GM12872 (cell line): ENCODE results near the gene CCSER2.

ENCODE experiments used
- CTCF ChIP-seq: IDR thresholded peaks from 3 replicates; pipeline ENCODE4 v1.5.1; 2011; ENCODE audit warnings: low read depth, mild to moderate bottlenecking, low read length, moderate library complexity; ENCODE audit not compliant: insufficient read depth

The CCSER2 gene

GRCh38 chr10:84317174-84317573 is 11.2 kb upstream of the CCSER2 start:
- TF ChIP-seq CTCF = no peak

- no peak for TF ChIP-seq CTCF
Measured at GRCh38 chr10:84321902-84322301, 6.5 kb upstream of the CCSER2 start.

GRCh38 chr10:84329196-84329611 is 815 bp downstream of the CCSER2 start:
- no peak for TF ChIP-seq CTCF

GRCh38 chr10:84329986-84330651 is 1.7 kb downstream of the CCSER2 start:
- no peak for TF ChIP-seq CTCF

GRCh38 chr10:84331091-84331490 is 2.7 kb downstream of the CCSER2 start:
- no peak for TF ChIP-seq CTCF

- no peak for TF ChIP-seq CTCF
Measured at GRCh38 chr10:84333864-84334451, 5.6 kb downstream of the CCSER2 start.

- TF ChIP-seq CTCF = no peak
Measured at GRCh38 chr10:84334811-84335210, 6.4 kb downstream of the CCSER2 start.
